Activated B cell treated with CpG ODN at 0.5 μM for 24 hours (primary cell): Measurements from ENCODE around the gene PPDPF. TPM values are rescaled to one million over a fixed set of nuclear protein-coding genes. Genes with fewer than 3 reads are reported as not detected.
"Not testable (repeated sequence)": the region's sequence is repeated elsewhere in the genome, so short reads cannot be mapped to it uniquely, and the experiment has no call there.

Experiments used
- ATAC-seq: fragments of 200-7000 bp; cut with Tn5 transposase; one replicate; pipeline ENCODE4 v1.10.0; 2021; ENCODE audit warnings: low read depth, mild to moderate bottlenecking, moderate library complexity
- CTCF ChIA-PET: fragments of 350-600 bp; sonication (Branson Sonifier 250); formaldehyde crosslinking; loops from one replicate; lab custom pipeline; 2021; ENCODE audit warnings: antibody characterized with exemption; lab: Charles Lee
- POLR2A ChIA-PET: fragments of 350-600 bp; sonication (Branson Sonifier 250); formaldehyde crosslinking; loops from one replicate; lab custom pipeline; 2021; ENCODE audit warnings: antibody characterized with exemption; lab: Charles Lee
- DNase-seq: peaks from one replicate; pipeline ENCODE4 v3.0.0; 2022
- H3K27ac Mint-ChIP-seq: one replicate; pipeline ENCODE4 v1.8.0; 2020; ENCODE audit warnings: mixed read lengths
- H3K27me3 Mint-ChIP-seq: one replicate; pipeline ENCODE4 v1.8.0; 2021; ENCODE audit warnings: mixed read lengths
- H3K36me3 Mint-ChIP-seq: one replicate; pipeline ENCODE4 v1.8.0; 2021; ENCODE audit warnings: low read depth, mixed read lengths
- H3K4me1 Mint-ChIP-seq: one replicate; pipeline ENCODE4 v1.8.0; 2021; ENCODE audit warnings: mixed read lengths
- H3K4me3 Mint-ChIP-seq: one replicate; pipeline ENCODE4 v1.8.0; 2020; ENCODE audit warnings: mild to moderate bottlenecking, mixed read lengths
- H3K9me3 Mint-ChIP-seq: one replicate; pipeline ENCODE4 v1.8.0; 2020; ENCODE audit warnings: mixed read lengths
- CTCF ChIP-seq: fragments of 200-600 bp; IDR thresholded peaks from one replicate; pipeline ENCODE4 v1.8.0; 2022; ENCODE audit warnings: antibody characterized with exemption, mild to moderate bottlenecking
- intact Hi-C: fragments of 100-400 bp; cut with micrococcal nuclease; formaldehyde crosslinking; loops from one replicate; pipeline ENCODE4 v1.15.1; 2024
- total RNA-seq: library from RNA; stranded (reverse); gene quantifications from 2 replicates; pipeline ENCODE4 v1.2.3, GENCODE V29; 2022

Gene PPDPF
- total RNA-seq, 1 donor from 2014 or later: 172 TPM

DNA sequence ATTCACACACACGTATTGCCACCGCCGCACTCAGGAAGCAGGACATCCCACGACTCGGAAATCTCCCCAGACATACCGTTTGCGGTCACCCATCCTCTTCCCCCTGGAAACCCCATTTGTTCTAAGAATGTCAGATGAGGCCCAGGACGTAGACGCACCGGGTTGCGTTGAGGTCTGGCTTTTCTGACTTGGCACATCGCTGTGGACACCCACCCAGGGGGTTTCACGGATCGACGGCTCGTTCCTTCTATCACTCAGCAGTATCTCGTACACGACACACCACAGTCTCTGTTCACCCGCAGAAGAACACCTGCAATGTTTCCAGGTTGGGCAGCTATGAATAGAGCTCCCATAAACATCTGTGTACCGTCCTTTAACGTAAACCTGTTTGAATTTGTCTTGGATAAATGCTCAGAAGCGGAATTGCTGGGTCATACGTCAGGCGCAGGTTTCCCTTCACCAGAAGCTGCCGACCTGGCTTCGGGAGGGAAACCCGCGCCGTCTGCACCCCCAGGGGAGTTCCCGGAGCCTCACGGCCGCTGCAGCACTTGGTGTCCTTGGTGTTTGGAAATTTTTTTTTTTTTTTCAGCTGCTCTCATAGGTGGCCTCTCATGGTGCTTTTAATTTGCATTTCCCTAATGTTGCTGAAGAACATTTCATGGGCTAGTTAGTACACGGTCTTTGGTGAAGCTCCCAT lies 12.3 kb upstream of the PPDPF start:
- Mint-ChIP-seq H3K4me3 (no peak overlapping the region), H3K9me3 (peaks cover 10% of the 10 kb centered on the region), H3K36me3 (no peaks in the 10 kb centered on the region), H3K27me3 (peaks cover 29% of the 10 kb centered on the region), H3K27ac (no peak overlapping the region), H3K4me1 (no peaks in the 10 kb centered on the region)
- ATAC-seq (no peak), DNase-seq (no peak)
- TF ChIP-seq CTCF: no peak
- ChIA-PET CTCF (no interaction called here), POLR2A (interaction anchor here (1.4 kb wide), 1 partner anchor 12 kb away, joined by 3 read pairs; the partner anchor contains the start of gene PPDPF)
- intact Hi-C loops: no loop called here

GRCh38 chr20:63509088-63509564 lies 11.4 kb upstream of the PPDPF start:
- Mint-ChIP-seq H3K4me3 (no peak overlapping the region), H3K9me3 (peaks cover 12% of the 10 kb centered on the region), H3K4me1 (no peaks in the 10 kb centered on the region), H3K27ac (no peak overlapping the region), H3K36me3 (no peaks in the 10 kb centered on the region), H3K27me3 (peaks cover 31% of the 10 kb centered on the region)
- no peak for ATAC-seq
- DNase-seq: no peak
- TF ChIP-seq CTCF: no peak
- CTCF ChIA-PET: no interaction called here
- POLR2A ChIA-PET: interaction anchor here (1.4 kb wide), 1 partner anchor 11 kb away, joined by 3 read pairs; the partner anchor contains the start of gene PPDPF
- intact Hi-C loops: no loop called here

GRCh38 chr20:63513207-63513606 lies 7.4 kb upstream of the PPDPF start:
- POLR2A ChIA-PET: no interaction called here
- Mint-ChIP-seq H3K4me1 (no peaks in the 10 kb centered on the region), H3K9me3 (peaks cover 8% of the 10 kb centered on the region), H3K4me3 (no peak overlapping the region), H3K36me3 (no peaks in the 10 kb centered on the region), H3K27ac (no peak overlapping the region), H3K27me3 (peaks cover 22% of the 10 kb centered on the region)
- CTCF ChIA-PET: no interaction called here
- intact Hi-C loops: no loop called here
- DNase-seq (no peak), ATAC-seq (no peak)
- TF ChIP-seq CTCF: no peak

GRCh38 chr20:63514520-63514919 lies 6.0 kb upstream of the PPDPF start:
- intact Hi-C loops, H3K4me3 Mint-ChIP-seq, DNase-seq, H3K9me3 Mint-ChIP-seq, CTCF ChIA-PET, ATAC-seq, H3K36me3 Mint-ChIP-seq, H3K4me1 Mint-ChIP-seq, H3K27ac Mint-ChIP-seq: not testable (repeated sequence)
- peaks cover 15% of the 10 kb centered on the region for H3K27me3 Mint-ChIP-seq
- POLR2A ChIA-PET: interaction anchor here (0.7 kb wide), 1 partner anchor 561 kb away, joined by 4 read pairs; no protein-coding TSS in a partner anchor

GRCh38 chr20:63517376-63518309 lies 2.9 kb upstream of the PPDPF start:
- no peak for TF ChIP-seq CTCF
- ATAC-seq (no peak), DNase-seq (no peak)
- H3K9me3 Mint-ChIP-seq: peaks cover 8% of the 10 kb centered on the region
- H3K27me3 Mint-ChIP-seq: peaks cover 8% of the 10 kb centered on the region
- intact Hi-C loops: no loop called here
- CTCF ChIA-PET: interaction anchor here (1.2 to 1.6 kb wide), 2 partner anchors 20 to 520 kb away, joined by 3 to 4 read pairs; partner anchors contain the start of gene PTK6
- POLR2A ChIA-PET: interaction anchor here (1.0 kb wide), 1 partner anchor 20 kb away, joined by 3 read pairs; no protein-coding TSS in a partner anchor
- peak overlapping the region; percentile 12 for H3K27ac Mint-ChIP-seq
- peaks cover 15% of the 10 kb centered on the region for H3K4me1 Mint-ChIP-seq
- H3K36me3 Mint-ChIP-seq: peaks cover 8% of the 10 kb centered on the region
- peak overlapping the region; percentile 63 for H3K4me3 Mint-ChIP-seq
